Left cardiac atrium (tissue), 4 donors: ENCODE data around the gene PFKP. TPM values are rescaled to one million over a fixed set of nuclear protein-coding genes. Genes with fewer than 3 reads are reported as not detected.
"Not testable (repeated sequence)": the region's sequence is repeated elsewhere in the genome, so short reads cannot be mapped to it uniquely, and the experiment has no call there.

Experiments
- ATAC-seq, 2 donors: fragments of 200-7000 bp; cut with Tn5 transposase; one replicate each; pipeline ENCODE4 v1.9.1; 2020; ENCODE audit warnings: mild to moderate bottlenecking in 2 of 2, moderate library complexity in 2 of 2
- DNase-seq: peaks from one replicate; pipeline ENCODE4 v3.0.0-alpha.2; 2020
- intact Hi-C, 2 donors: fragments of 100-400 bp; cut with DNase I; formaldehyde crosslinking; loops; one replicate each; pipeline versions ENCODE4 v1.14.1 to v1.15.1; 2022 to 2023
- total RNA-seq, 2 donors: library from RNA; stranded (reverse); fragmentation: NEBNext Ultra II Directional; extraction: Animal tissue kit (Norgen Biotek cat#: 25700); gene quantifications; one replicate each; pipeline ENCODE4 v1.2.1, GENCODE V29; 2021
- donor health status: DM: no; HTN: yes; CAD: no.
- donor health status: DM: no; HTN: yes; CAD: no; lungs with severe emphysema.
- donor health status: DM: yes; HTN: yes; CAD: no.
- donor health status: Dilated cardiomyopathy.

Gene PFKP
- total RNA-seq, 2 donors from 2014 or later, result 81.1 to 129 TPM

GRCh38 chr10:3166496-3167290 lies 99.3 kb downstream of the PFKP start:
- intact Hi-C loops, result no loop called here
- no peak for ATAC-seq

GRCh38 chr10:3167611-3168330 lies 100.4 kb downstream of the PFKP start:
- ATAC-seq (no peak), DNase-seq (no peak)
- intact Hi-C loops, result no loop called here

More at GRCh38 chr10:3166496-3167290, 99.3 kb downstream of the PFKP start:
- DNase-seq, result no peak

- ATAC-seq (no peak), DNase-seq (no peak)
- intact Hi-C loops, result no loop called here
These were observed 101.9 kb downstream of the PFKP start for GRCh38 chr10:3169271-3169670.

- DNase-seq (no peak), ATAC-seq (no peak)
- intact Hi-C loops, result no loop called here
These were observed 102.3 kb downstream of the PFKP start for GRCh38 chr10:3169673-3170072.

- intact Hi-C loops, ATAC-seq, DNase-seq: not testable (repeated sequence)
These were observed 104.1 kb downstream of the PFKP start for GRCh38 chr10:3171488-3171887.

GRCh38 chr10:3172081-3172445 lies 104.7 kb downstream of the PFKP start:
- no peak for DNase-seq
- intact Hi-C loops, result no loop called here
- peak in 1 of 2 donors; percentile 8 for ATAC-seq

GRCh38 chr10:3172446-3173170 lies 105.3 kb downstream of the PFKP start, which contains the start of gene PITRM1:
PITRM1 (minus strand) TSS chr10:3172782; CDS start chr10:3172772, 10 bp downstream.
- ATAC-seq (peak; percentile 97 to 98), DNase-seq (peak; percentile 100)
- intact Hi-C loops, result no loop called here

GRCh38 chr10:3173171-3173878 lies 106.0 kb downstream of the PFKP start:
- intact Hi-C loops, result no loop called here
- ATAC-seq, result peak; percentile 9 to 34
- DNase-seq, result peak; percentile 46

GRCh38 chr10:3178042-3178441 lies 110.7 kb downstream of the PFKP start:
- intact Hi-C loops, result no loop called here
- no peak for DNase-seq
- ATAC-seq, result no peak

- intact Hi-C loops, result no loop called here
- DNase-seq (no peak), ATAC-seq (no peak)
These were observed 111.8 kb downstream of the PFKP start for GRCh38 chr10:3179174-3179573.

- intact Hi-C loops, result no loop called here
- ATAC-seq (no peak), DNase-seq (no peak)
These were observed 113.1 kb downstream of the PFKP start for GRCh38 chr10:3180355-3181025.

GRCh38 chr10:3185386-3185785 lies 118.0 kb downstream of the PFKP start:
- no peak for DNase-seq
- intact Hi-C loops, result no loop called here
- no peak for ATAC-seq

GRCh38 chr10:3186368-3186767 lies 119.0 kb downstream of the PFKP start:
- ATAC-seq (no peak), DNase-seq (no peak)
- intact Hi-C loops, result no loop called here

Other genes starting within 250 kb of the PFKP start
- 10 to 100 TPM; 59.1 to 71.6 TPM for gene PITRM1, start 105.2 kb downstream of the PFKP start, total RNA-seq